HG02981 (cell line): ENCODE results near the gene MCM5.
A peak's percentile ranks its signal among the peaks of the same experiment; 100 is the strongest.

Experiments
- ATAC-seq: cut with Tn5 transposase; IDR thresholded peaks from one replicate; pipeline ENCODE4 v1.9.1; 2021; ENCODE audit warnings: mild to moderate bottlenecking, moderate library complexity; ENCODE audit not compliant: unreplicated experiment

MCM5 gene

GRCh38 chr22:35400501-35400790 is 506 bp downstream of the MCM5 start:
- ATAC-seq: peak; percentile 4

- no peak for ATAC-seq
Observed at GRCh38 chr22:35401863-35402262, 1.9 kb downstream of the MCM5 start.

- ATAC-seq: no peak
Observed at GRCh38 chr22:35403356-35403755, 3.4 kb downstream of the MCM5 start.

GRCh38 chr22:35404176-35404575 is 4.2 kb downstream of the MCM5 start:
- ATAC-seq: no peak

- no peak for ATAC-seq
Observed at GRCh38 chr22:35406443-35406842, 6.5 kb downstream of the MCM5 start.

GRCh38 chr22:35407362-35407761 is 7.4 kb downstream of the MCM5 start:
- ATAC-seq: no peak

GRCh38 chr22:35409783-35410662 is 10.1 kb downstream of the MCM5 start:
- peak; percentile 77 for ATAC-seq

- ATAC-seq: no peak
Observed at GRCh38 chr22:35410663-35411034, 10.7 kb downstream of the MCM5 start.

GRCh38 chr22:35411102-35411501 is 11.2 kb downstream of the MCM5 start:
- no peak for ATAC-seq

GRCh38 chr22:35413624-35414023 is 13.7 kb downstream of the MCM5 start:
- ATAC-seq: no peak

- ATAC-seq: no peak
Observed at GRCh38 chr22:35417606-35418005, 17.7 kb downstream of the MCM5 start.

- ATAC-seq: no peak
Observed at GRCh38 chr22:35418088-35418487, 18.1 kb downstream of the MCM5 start.

- ATAC-seq: no peak
Observed at GRCh38 chr22:35418731-35419130, 18.8 kb downstream of the MCM5 start.

- ATAC-seq: no peak
Observed at GRCh38 chr22:35419756-35420155, 19.8 kb downstream of the MCM5 start.

- no peak for ATAC-seq
Observed at GRCh38 chr22:35421121-35421520, 21.2 kb downstream of the MCM5 start.

GRCh38 chr22:35422145-35422544 is 22.2 kb downstream of the MCM5 start:
- no peak for ATAC-seq

- no peak for ATAC-seq
Observed at GRCh38 chr22:35422936-35423335, 23.0 kb downstream of the MCM5 start.

- ATAC-seq: no peak
Observed at GRCh38 chr22:35424081-35424480, 24.1 kb downstream of the MCM5 start.

GRCh38 chr22:35424761-35425160 is 24.8 kb downstream of the MCM5 start:
- ATAC-seq: no peak

GRCh38 chr22:35425546-35425945 is 25.6 kb downstream of the MCM5 start:
- no peak for ATAC-seq

GRCh38 chr22:35425971-35426800 is 26.2 kb downstream of the MCM5 start:
- ATAC-seq: no peak

- ATAC-seq: no peak
Observed at GRCh38 chr22:35426801-35427140, 26.8 kb downstream of the MCM5 start.
